DND-41 (cell line): ENCODE data around the gene SLC37A2.

Experiments used
- ATAC-seq: fragments of 200-7000 bp; cut with Tn5 transposase; 3 replicates; pipeline ENCODE4 v1.9.1; 2021; ENCODE audit warnings: low read depth; ENCODE audit not compliant: insufficient read depth
- DNase-seq: peaks from one replicate; pipeline ENCODE4 v3.0.0-alpha.2; 2020
- H2AFZ ChIP-seq: 2 replicates; pipeline ENCODE4 v1.6.0; 2012; ENCODE audit warnings: low read depth, low read length
- H3K27ac ChIP-seq: 2 replicates; pipeline ENCODE4 v1.5.1; 2012; ENCODE audit warnings: low read length, inconsistent platforms
- H3K27me3 ChIP-seq: fragments of 200-600 bp; sonication (generic); 2 replicates; pipeline ENCODE4 v1.6.0; 2012; ENCODE audit warnings: low read length, mild to moderate bottlenecking, inconsistent platforms; ENCODE audit not compliant: insufficient read depth, poor library complexity
- H3K36me3 ChIP-seq: 2 replicates; pipeline ENCODE4 v1.5.1; 2012; ENCODE audit warnings: low read length, inconsistent platforms; ENCODE audit not compliant: insufficient read depth
- H3K4me1 ChIP-seq: 2 replicates; pipeline ENCODE4 v1.5.1; 2012; ENCODE audit warnings: mild to moderate bottlenecking, low read length; ENCODE audit not compliant: insufficient read depth
- H3K4me2 ChIP-seq: 2 replicates; pipeline ENCODE4 v1.6.0; 2012; ENCODE audit warnings: mild to moderate bottlenecking, moderate library complexity, low read length, inconsistent platforms; ENCODE audit not compliant: insufficient read depth
- H3K4me3 ChIP-seq, 2 experiments: fragments of 200-600 bp in 1 of 2; shearing (Covaris generic) in 1 of 2; 2 replicates each; pipeline ENCODE4 v1.5.1; 2012 to 2016; ENCODE audit warnings: inconsistent platforms in 2 of 2, low read length in 2 of 2, mild to moderate bottlenecking in 2 of 2, low read depth in 1 of 2, moderate library complexity in 1 of 2
- H3K79me2 ChIP-seq: 2 replicates; pipeline ENCODE4 v1.6.0; 2012; ENCODE audit warnings: low read length, inconsistent platforms; ENCODE audit not compliant: insufficient read depth
- H3K9ac ChIP-seq: 2 replicates; pipeline ENCODE4 v1.6.0; 2012; ENCODE audit warnings: low read depth, mild to moderate bottlenecking, inconsistent platforms, low read length, moderate library complexity
- H3K9me3 ChIP-seq: 2 replicates; pipeline ENCODE4 v1.5.1; 2012; ENCODE audit warnings: low read length, moderate library complexity, mild to moderate bottlenecking, inconsistent platforms; ENCODE audit not compliant: insufficient read depth, severe bottlenecking
- H4K20me1 ChIP-seq: 2 replicates; pipeline ENCODE4 v1.6.0; 2012; ENCODE audit warnings: low read length; ENCODE audit not compliant: insufficient read depth
- CTCF ChIP-seq: IDR thresholded peaks from 2 replicates; pipeline ENCODE4 v1.5.1; 2012; ENCODE audit warnings: borderline replicate concordance, low read length, moderate library complexity, mild to moderate bottlenecking; ENCODE audit not compliant: poor library complexity, severe bottlenecking; ENCODE audit errors: extremely low read depth
- EZH2 ChIP-seq: IDR thresholded peaks from 3 replicates; pipeline ENCODE4 v1.6.1; 2012; ENCODE audit warnings: borderline replicate concordance, low read depth, mild to moderate bottlenecking, moderate library complexity, low read length, inconsistent platforms; ENCODE audit not compliant: severe bottlenecking

Gene SLC37A2

DNA sequence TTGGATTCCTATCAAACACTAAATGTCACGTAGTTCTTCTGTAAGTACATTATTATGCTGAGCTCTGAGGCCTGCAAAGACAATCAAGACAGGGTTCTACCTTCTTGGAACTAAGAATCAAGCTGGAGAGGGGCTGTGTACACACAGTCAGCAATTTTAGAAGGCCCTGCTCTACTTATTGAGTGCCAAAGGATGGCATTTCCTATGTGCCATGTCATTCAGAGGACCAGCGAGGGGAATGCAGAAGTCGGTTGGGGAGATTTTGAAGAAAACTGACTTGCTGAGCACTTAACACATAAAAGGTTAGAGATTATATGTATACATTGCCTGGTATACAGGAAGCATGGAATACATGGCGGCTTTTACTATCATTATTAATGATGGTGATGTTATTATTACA lies 5.3 kb downstream of the SLC37A2 start:
- Histone ChIP-seq H3K27ac (no peak overlapping the region), H3K9me3 (no peaks in the 10 kb centered on the region), H3K27me3 (no peaks in the 10 kb centered on the region), H3K36me3 (no peaks in the 10 kb centered on the region), H3K4me3 (no peak overlapping the region), H3K4me2 (no peak overlapping the region), H2AFZ (no peak overlapping the region), H3K79me2 (no peaks in the 10 kb centered on the region), H3K4me1 (no peaks in the 10 kb centered on the region), H4K20me1 (no peaks in the 10 kb centered on the region), H3K9ac (no peak overlapping the region)
- no peak for ATAC-seq
- TF ChIP-seq CTCF (no peak), EZH2 (no peak)
- DNase-seq = no peak

DNA sequence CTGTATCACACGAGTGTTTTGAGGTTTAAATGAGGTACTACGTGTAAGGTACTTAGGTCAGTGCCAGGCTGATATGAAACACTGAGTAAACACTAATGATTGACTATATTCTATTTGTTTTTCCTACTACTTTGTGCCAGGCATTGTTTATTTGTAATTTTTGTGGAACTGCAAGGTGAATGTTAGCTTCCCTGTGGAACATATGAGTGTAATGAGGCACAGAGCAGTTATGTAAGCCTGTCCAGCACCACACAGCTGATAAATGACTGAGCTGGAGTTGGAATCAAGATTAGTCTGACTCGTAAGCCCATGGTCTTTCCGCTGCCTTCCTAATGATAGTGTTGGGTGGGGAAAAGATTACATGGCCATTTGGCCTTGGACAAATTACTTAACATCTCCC lies 5.9 kb downstream of the SLC37A2 start:
- no peaks in the 10 kb centered on the region for H3K9me3 ChIP-seq
- no peaks in the 10 kb centered on the region for H4K20me1 ChIP-seq
- H3K27ac ChIP-seq = no peak overlapping the region
- H3K27me3 ChIP-seq = no peaks in the 10 kb centered on the region
- no peak overlapping the region for H3K9ac ChIP-seq
- no peak for ATAC-seq
- H2AFZ ChIP-seq = no peak overlapping the region
- H3K4me1 ChIP-seq = no peaks in the 10 kb centered on the region
- DNase-seq = no peak
- TF ChIP-seq CTCF (no peak), EZH2 (no peak)
- no peaks in the 10 kb centered on the region for H3K36me3 ChIP-seq
- no peak overlapping the region for H3K4me2 ChIP-seq
- no peak overlapping the region for H3K4me3 ChIP-seq
- H3K79me2 ChIP-seq = no peaks in the 10 kb centered on the region

- H3K9ac ChIP-seq = no peak overlapping the region
- H3K79me2 ChIP-seq = no peaks in the 10 kb centered on the region
- no peak overlapping the region for H3K27ac ChIP-seq
- DNase-seq (no peak), ATAC-seq (peak; percentile 27; the same call in 1 of the 3 replicates)
- H4K20me1 ChIP-seq = no peaks in the 10 kb centered on the region
- H3K36me3 ChIP-seq = no peaks in the 10 kb centered on the region
- no peak overlapping the region for H3K4me3 ChIP-seq
- no peak overlapping the region for H2AFZ ChIP-seq
- H3K4me2 ChIP-seq = no peak overlapping the region
- H3K4me1 ChIP-seq = no peaks in the 10 kb centered on the region
- no peaks in the 10 kb centered on the region for H3K27me3 ChIP-seq
- no peak for TF ChIP-seq CTCF
- TF ChIP-seq EZH2 = no peak
- no peaks in the 10 kb centered on the region for H3K9me3 ChIP-seq
Measured at GRCh38 chr11:125069796-125070195, 6.7 kb downstream of the SLC37A2 start.

- Histone ChIP-seq H3K9ac (no peak overlapping the region), H3K4me2 (no peak overlapping the region), H3K36me3 (no peaks in the 10 kb centered on the region), H3K27me3 (no peaks in the 10 kb centered on the region), H3K4me3 (no peak overlapping the region), H2AFZ (no peak overlapping the region), H3K79me2 (no peaks in the 10 kb centered on the region), H3K27ac (no peak overlapping the region), H4K20me1 (no peaks in the 10 kb centered on the region), H3K9me3 (no peaks in the 10 kb centered on the region), H3K4me1 (no peaks in the 10 kb centered on the region)
- no peak for DNase-seq
- no peak for TF ChIP-seq EZH2
- TF ChIP-seq CTCF = no peak
- ATAC-seq = peak; percentile 33; the same call in 1 of the 3 replicates
Measured at GRCh38 chr11:125070699-125071254, 7.7 kb downstream of the SLC37A2 start.
